ENCODE measurements around the gene SOX5. TPM values are rescaled to one million over a fixed set of nuclear protein-coding genes. Genes with fewer than 3 reads are reported as not detected.

The SOX5 gene
- total RNA-seq, 3 donors from 2014 or later: 10.5 to 42.1 (median 11.7) TPM

DNA sequence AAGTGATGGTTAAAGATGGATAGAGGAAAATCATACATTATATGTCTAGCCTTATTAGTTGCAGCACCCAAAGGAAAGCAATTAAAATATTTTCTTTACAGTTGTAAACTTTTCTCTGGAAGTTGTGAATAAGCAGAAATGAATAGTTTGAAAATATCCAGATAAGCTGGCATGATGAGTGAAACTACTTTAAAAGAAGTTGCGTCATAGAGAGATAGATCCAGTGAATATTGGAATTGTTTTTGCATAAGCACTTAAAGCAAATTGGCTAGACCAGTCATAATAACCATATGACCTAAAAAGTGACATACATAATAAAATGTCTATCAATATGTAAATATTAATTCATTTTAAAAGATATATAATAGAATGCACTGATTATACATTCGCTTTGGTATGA, 132.1 kb downstream of the SOX5 start:
- Histone ChIP-seq H3K4me3 (no peak overlapping the region), H3K9me3 (no peaks in the 10 kb centered on the region), H3K4me1 (no peaks in the 10 kb centered on the region), H3K27ac (no peak overlapping the region), H3K36me3 (no peaks in the 10 kb centered on the region), H3K27me3 (no peaks in the 10 kb centered on the region)
- DNase-seq (ENCODE audit: low spot score in 2 of 2): no peak
- TF ChIP-seq POLR2A (IDR thresholded peaks at IDR 0.05) (no peak), POLR2AphosphoS5 (IDR thresholded peaks at IDR 0.05) (no peak)
- TF ChIP-seq, protein P1, sequence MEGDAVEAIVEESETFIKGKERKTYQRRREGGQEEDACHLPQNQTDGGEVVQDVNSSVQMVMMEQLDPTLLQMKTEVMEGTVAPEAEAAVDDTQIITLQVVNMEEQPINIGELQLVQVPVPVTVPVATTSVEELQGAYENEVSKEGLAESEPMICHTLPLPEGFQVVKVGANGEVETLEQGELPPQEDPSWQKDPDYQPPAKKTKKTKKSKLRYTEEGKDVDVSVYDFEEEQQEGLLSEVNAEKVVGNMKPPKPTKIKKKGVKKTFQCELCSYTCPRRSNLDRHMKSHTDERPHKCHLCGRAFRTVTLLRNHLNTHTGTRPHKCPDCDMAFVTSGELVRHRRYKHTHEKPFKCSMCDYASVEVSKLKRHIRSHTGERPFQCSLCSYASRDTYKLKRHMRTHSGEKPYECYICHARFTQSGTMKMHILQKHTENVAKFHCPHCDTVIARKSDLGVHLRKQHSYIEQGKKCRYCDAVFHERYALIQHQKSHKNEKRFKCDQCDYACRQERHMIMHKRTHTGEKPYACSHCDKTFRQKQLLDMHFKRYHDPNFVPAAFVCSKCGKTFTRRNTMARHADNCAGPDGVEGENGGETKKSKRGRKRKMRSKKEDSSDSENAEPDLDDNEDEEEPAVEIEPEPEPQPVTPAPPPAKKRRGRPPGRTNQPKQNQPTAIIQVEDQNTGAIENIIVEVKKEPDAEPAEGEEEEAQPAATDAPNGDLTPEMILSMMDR (IDR thresholded peaks at IDR 0.05): no peak
- intact Hi-C loops (cut with DNase I; ENCODE audit: low total_unique reads): no loop called here

DNA sequence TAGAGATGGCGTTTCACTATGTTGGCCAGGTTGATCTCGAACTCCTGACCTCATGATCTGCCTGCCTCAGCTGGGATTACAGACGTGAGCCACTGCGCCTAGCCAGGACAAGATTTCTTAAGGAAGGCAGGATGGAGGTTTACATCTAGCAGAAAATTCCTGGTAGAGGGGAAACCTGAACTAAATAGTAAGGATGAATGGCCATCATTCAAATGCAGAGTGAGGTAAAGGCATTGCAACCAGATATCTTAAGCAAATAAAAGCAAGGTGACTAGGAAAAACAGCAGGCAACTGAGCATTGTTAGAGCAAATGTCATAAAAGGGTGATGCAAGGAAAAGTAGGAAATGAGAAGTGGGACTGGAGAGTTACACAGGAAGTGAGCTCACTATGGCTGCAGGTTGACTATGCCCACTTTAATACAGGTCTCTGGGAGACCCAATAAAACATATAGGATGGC, 133.0 kb downstream of the SOX5 start:
- DNase-seq (ENCODE audit: low spot score in 2 of 2): no peak
- TF ChIP-seq POLR2AphosphoS5 (IDR thresholded peaks at IDR 0.05) (no peak), POLR2A (IDR thresholded peaks at IDR 0.05) (no peak)
- TF ChIP-seq, protein P1 (IDR thresholded peaks at IDR 0.05): no peak
- no peaks in the 10 kb centered on the region for H3K4me1 ChIP-seq
- intact Hi-C loops (cut with DNase I; ENCODE audit: low total_unique reads): no loop called here
- H3K9me3 ChIP-seq: no peaks in the 10 kb centered on the region
- H3K4me3 ChIP-seq: no peak overlapping the region
- H3K27ac ChIP-seq: no peak overlapping the region
- no peaks in the 10 kb centered on the region for H3K36me3 ChIP-seq
- no peaks in the 10 kb centered on the region for H3K27me3 ChIP-seq

DNA sequence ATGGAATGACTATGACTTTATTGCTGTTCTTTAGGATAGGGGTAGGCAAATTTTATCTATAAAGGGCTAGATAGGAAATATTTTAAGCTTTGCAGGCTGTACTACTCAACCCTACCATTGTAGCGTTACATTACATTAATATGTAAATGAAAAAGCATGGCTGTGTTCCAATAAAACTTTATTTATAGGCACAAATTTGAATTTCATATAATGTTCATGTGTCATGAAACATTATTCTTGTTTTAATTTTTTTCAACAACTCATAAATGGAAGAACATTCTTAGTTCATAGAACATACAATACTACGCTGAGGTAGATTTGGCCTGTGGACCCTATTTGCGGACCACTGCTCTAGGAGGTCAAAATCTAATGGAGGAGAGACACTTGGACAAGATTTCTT, 133.7 kb downstream of the SOX5 start:
- H3K9me3 ChIP-seq: no peaks in the 10 kb centered on the region
- no peak overlapping the region for H3K27ac ChIP-seq
- no peak for DNase-seq (ENCODE audit: low spot score in 2 of 2)

DNA sequence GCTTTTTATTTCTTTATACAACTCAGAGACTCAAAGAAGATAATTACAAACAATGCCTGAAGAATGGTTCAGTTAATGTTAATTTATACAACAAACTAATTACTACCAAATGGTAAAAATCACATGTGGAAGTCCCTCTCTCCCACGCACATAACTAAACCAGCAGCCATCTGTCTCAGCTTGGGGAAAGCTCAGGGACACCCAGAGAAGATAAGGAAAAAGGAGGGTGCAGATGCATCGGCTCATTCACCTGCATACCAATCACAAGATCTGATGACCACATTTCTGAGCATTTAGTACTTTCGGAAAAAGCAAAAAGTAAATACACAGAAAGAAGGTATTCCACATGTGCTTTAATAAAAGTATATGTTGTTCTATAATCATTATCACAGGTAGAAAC, 136.3 kb downstream of the SOX5 start:
- Histone ChIP-seq H3K9me3 (no peaks in the 10 kb centered on the region), H3K36me3 (no peaks in the 10 kb centered on the region), H3K27me3 (no peaks in the 10 kb centered on the region), H3K4me1 (no peaks in the 10 kb centered on the region), H3K4me3 (no peak overlapping the region), H3K27ac (no peak overlapping the region)
- no peak for DNase-seq (ENCODE audit: low spot score in 2 of 2)
- TF ChIP-seq POLR2A (IDR thresholded peaks at IDR 0.05) (no peak), POLR2AphosphoS5 (IDR thresholded peaks at IDR 0.05) (no peak)
- TF ChIP-seq, protein P1 (IDR thresholded peaks at IDR 0.05): no peak
- intact Hi-C loops (cut with DNase I; ENCODE audit: low total_unique reads): no loop called here

More for the DNA sequence above, 133.7 kb downstream of the SOX5 start:
- Histone ChIP-seq H3K4me3 (no peak overlapping the region), H3K36me3 (no peaks in the 10 kb centered on the region), H3K27me3 (no peaks in the 10 kb centered on the region), H3K4me1 (no peaks in the 10 kb centered on the region)
- TF ChIP-seq POLR2A (IDR thresholded peaks at IDR 0.05) (no peak), POLR2AphosphoS5 (IDR thresholded peaks at IDR 0.05) (no peak)
- TF ChIP-seq, protein P1 (IDR thresholded peaks at IDR 0.05): no peak
- intact Hi-C loops (cut with DNase I; ENCODE audit: low total_unique reads): no loop called here

DNA sequence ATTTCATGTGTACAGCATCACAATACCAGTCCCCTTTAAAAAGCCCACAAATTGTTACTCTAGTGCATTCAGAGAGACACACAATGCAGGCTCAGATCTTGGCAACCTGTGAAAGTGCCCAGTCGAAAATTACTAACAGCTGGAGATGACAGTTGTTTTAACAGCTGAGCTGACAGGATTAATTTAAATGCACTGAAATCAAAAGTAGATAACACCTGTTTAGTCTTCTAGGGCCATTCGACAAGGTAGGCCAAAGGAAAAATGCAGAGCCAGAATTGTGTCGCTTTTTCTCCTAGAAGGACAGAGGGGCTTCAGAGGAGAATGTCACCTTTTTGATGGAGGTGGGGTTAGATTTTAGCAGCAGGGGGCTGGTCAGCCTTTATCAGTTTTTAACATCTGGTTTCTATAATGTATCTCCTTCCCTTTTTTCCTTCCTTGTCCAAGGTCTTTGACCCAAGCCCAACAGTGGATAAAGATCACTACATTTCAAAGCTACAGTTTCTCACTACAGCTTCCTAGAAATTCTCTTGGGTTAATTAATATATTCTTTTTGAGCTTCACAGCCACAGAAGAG, 139.1 kb downstream of the SOX5 start:
- TF ChIP-seq, protein P1 (IDR thresholded peaks at IDR 0.05): no peak
- no peak for TF ChIP-seq POLR2AphosphoS5 (IDR thresholded peaks at IDR 0.05)
- H3K27me3 ChIP-seq: no peaks in the 10 kb centered on the region
- H3K36me3 ChIP-seq: no peaks in the 10 kb centered on the region
- no peaks in the 10 kb centered on the region for H3K9me3 ChIP-seq
- no peak overlapping the region for H3K27ac ChIP-seq
- DNase-seq (ENCODE audit: low spot score in 2 of 2): no peak
- no peaks in the 10 kb centered on the region for H3K4me1 ChIP-seq
- intact Hi-C loops (cut with DNase I; ENCODE audit: low total_unique reads): no loop called here
- no peak overlapping the region for H3K4me3 ChIP-seq

Data from breast epithelium (tissue), 4 donors.